Neural cell (in vitro differentiated cells): ENCODE results near the gene RIN3. TPM values are rescaled to one million over a fixed set of nuclear protein-coding genes. Genes with fewer than 3 reads are reported as not detected.

Experiments used
- H2AFZ ChIP-seq: fragments of 200-600, 300-800 bp; sonication (generic), shearing (Covaris generic); 2 replicates; pipeline ENCODE4 v1.6.0; 2014; ENCODE audit warnings: low read depth, mild to moderate bottlenecking, antibody characterized with exemption, low read length, moderate library complexity
- H3F3A ChIP-seq: fragments of 200-600 bp; shearing (Covaris generic); 2 replicates; pipeline ENCODE4 v1.6.1; 2016; ENCODE audit warnings: mild to moderate bottlenecking, moderate library complexity, mixed read lengths, antibody characterized with exemption, low read length; ENCODE audit not compliant: insufficient read depth, poor library complexity, severe bottlenecking
- H3K27ac ChIP-seq: fragments of 200-600, 300-800 bp; sonication (generic), shearing (Covaris generic); 2 replicates; pipeline ENCODE4 v1.5.1; 2014; ENCODE audit warnings: mild to moderate bottlenecking, low read length, moderate library complexity
- H3K27me3 ChIP-seq: fragments of 300-800, 200-600 bp; sonication (generic), shearing (Covaris generic); 2 replicates; pipeline ENCODE4 v1.6.0; 2014; ENCODE audit warnings: mild to moderate bottlenecking, low read depth, low read length, moderate library complexity; ENCODE audit not compliant: insufficient read depth
- H3K36me3 ChIP-seq: fragments of 300-800, 200-600 bp; sonication (generic), shearing (Covaris generic); 2 replicates; pipeline ENCODE4 v1.5.1; 2014; ENCODE audit warnings: mild to moderate bottlenecking, antibody characterized with exemption, low read length, moderate library complexity; ENCODE audit not compliant: insufficient read depth
- H3K4me2 ChIP-seq: fragments of 300-800, 200-600 bp; sonication (generic), shearing (Covaris generic); 2 replicates; pipeline ENCODE4 v1.6.0; 2014; ENCODE audit warnings: mild to moderate bottlenecking, low read length
- H3K4me3 ChIP-seq: fragments of 300-800, 200-600 bp; sonication (generic), shearing (Covaris generic); 2 replicates; pipeline ENCODE4 v1.5.1; 2014; ENCODE audit warnings: mild to moderate bottlenecking, low read length, moderate library complexity
- H3K79me2 ChIP-seq: fragments of 200-600 bp; shearing (Covaris generic); replicated peaks from 2 replicates; pipeline ENCODE4 v1.6.0; 2014; ENCODE audit warnings: mild to moderate bottlenecking, low read length, moderate library complexity; ENCODE audit not compliant: insufficient read depth
- H3K9ac ChIP-seq: fragments of 300-800, 200-600 bp; sonication (generic), shearing (Covaris generic); 2 replicates; pipeline ENCODE4 v1.6.1; 2016; ENCODE audit warnings: mild to moderate bottlenecking, low read length, mixed read lengths
- H3K9me2 ChIP-seq: fragments of 200-600 bp; shearing (Covaris generic); 2 replicates; pipeline ENCODE4 v1.6.1; 2016; ENCODE audit warnings: mild to moderate bottlenecking, low read length, mixed read lengths; ENCODE audit not compliant: insufficient read depth
- H3K9me3 ChIP-seq: fragments of 200-600, 300-800 bp; sonication (generic), shearing (Covaris generic); 2 replicates; pipeline ENCODE4 v1.6.1; 2016; ENCODE audit warnings: mild to moderate bottlenecking, mixed run types, low read length, moderate library complexity, mixed read lengths
- H4K20me1 ChIP-seq: fragments of 200-600 bp; shearing (Covaris generic); 2 replicates; pipeline ENCODE4 v1.6.1; 2016; ENCODE audit warnings: mild to moderate bottlenecking, mixed run types; ENCODE audit not compliant: insufficient read depth
- CTCF ChIP-seq: fragments of 450-650 bp; IDR thresholded peaks from 2 replicates; pipeline ENCODE4 v1.5.1; 2014; ENCODE audit warnings: antibody characterized with exemption, mild to moderate bottlenecking, moderate library complexity; ENCODE audit not compliant: poor library complexity, severe bottlenecking
- EP300 ChIP-seq: fragments of 450-650 bp; conservative IDR thresholded peaks from 2 replicates; pipeline ENCODE4 v1.6.1; 2014; ENCODE audit warnings: antibody characterized with exemption, mild to moderate bottlenecking, moderate library complexity; ENCODE audit not compliant: poor library complexity, severe bottlenecking
- EZH2 ChIP-seq: fragments of 200-600, 300-800 bp; shearing (Covaris generic), sonication (generic); IDR thresholded peaks from 2 replicates; pipeline ENCODE4 v1.6.1; 2014; ENCODE audit warnings: antibody characterized with exemption, low read length, borderline replicate concordance, mild to moderate bottlenecking; ENCODE audit not compliant: insufficient read depth, poor library complexity, severe bottlenecking
- MXI1 ChIP-seq: fragments of 450-650 bp; conservative IDR thresholded peaks from 2 replicates; pipeline ENCODE4 v1.6.1; 2014; ENCODE audit warnings: antibody characterized with exemption, mild to moderate bottlenecking; ENCODE audit not compliant: poor library complexity, severe bottlenecking
- POLR2AphosphoS5 ChIP-seq: IDR thresholded peaks from 2 replicates; pipeline ENCODE4 v1.6.1; 2012
- RAD21 ChIP-seq: fragments of 450-650 bp; conservative IDR thresholded peaks from 2 replicates; pipeline ENCODE4 v1.6.1; 2014; ENCODE audit warnings: antibody characterized with exemption, mild to moderate bottlenecking, moderate library complexity
- REST ChIP-seq: IDR thresholded peaks from 2 replicates; pipeline ENCODE4 v1.6.1; 2012; ENCODE audit warnings: borderline replicate concordance
- SMC3 ChIP-seq: fragments of 450-650 bp; conservative IDR thresholded peaks from 2 replicates; pipeline ENCODE4 v1.6.1; 2014; ENCODE audit warnings: antibody characterized with exemption, mild to moderate bottlenecking, moderate library complexity; ENCODE audit not compliant: poor library complexity
- TAF1 ChIP-seq: IDR thresholded peaks from 2 replicates; pipeline ENCODE4 v1.6.1; 2012; ENCODE audit warnings: low read depth
- polyA plus RNA-seq: library from polyadenylated mRNA; depleted of rRNA; stranded (reverse); fragments of >200 nt; gene quantifications from 2 replicates; pipeline ENCODE4 v1.2.3, GENCODE V29; 2014

The RIN3 gene
- polyA plus RNA-seq, 1 donor from 2014 or later, result not detected

- Histone ChIP-seq H3K79me2 (no peaks in the 10 kb centered on the region), H3K27ac (no peak overlapping the region), H3K9ac (no peak overlapping the region), H3K9me2 (no peaks in the 10 kb centered on the region), H3K4me2 (no peak overlapping the region), H2AFZ (no peak overlapping the region), H4K20me1 (no peaks in the 10 kb centered on the region), H3K27me3 (no peaks in the 10 kb centered on the region), H3F3A (no peaks in the 10 kb centered on the region), H3K4me3 (no peak overlapping the region), H3K9me3 (no peaks in the 10 kb centered on the region), H3K36me3 (no peaks in the 10 kb centered on the region)
- TF ChIP-seq RAD21 (no peak), EP300 (no peak), MXI1 (no peak), POLR2AphosphoS5 (no peak), REST (no peak), CTCF (no peak), TAF1 (no peak), EZH2 (no peak), SMC3 (no peak)
These were observed 62.2 kb downstream of the RIN3 start for GRCh38 chr14:92575748-92576303.

- H3K9ac ChIP-seq, result no peak overlapping the region
- H3K79me2 ChIP-seq, result no peaks in the 10 kb centered on the region
- H2AFZ ChIP-seq, result no peak overlapping the region
- no peak overlapping the region for H3K4me2 ChIP-seq
- no peaks in the 10 kb centered on the region for H3K27me3 ChIP-seq
- H3K4me3 ChIP-seq, result no peak overlapping the region
- H3K9me2 ChIP-seq, result no peaks in the 10 kb centered on the region
- no peaks in the 10 kb centered on the region for H3K36me3 ChIP-seq
- no peaks in the 10 kb centered on the region for H3K9me3 ChIP-seq
- H3F3A ChIP-seq, result no peaks in the 10 kb centered on the region
- TF ChIP-seq TAF1 (no peak), REST (no peak), EZH2 (no peak), EP300 (no peak), POLR2AphosphoS5 (no peak), MXI1 (no peak), SMC3 (no peak), CTCF (no peak), RAD21 (no peak)
- no peak overlapping the region for H3K27ac ChIP-seq
- no peaks in the 10 kb centered on the region for H4K20me1 ChIP-seq
These were observed 63.8 kb downstream of the RIN3 start for GRCh38 chr14:92577321-92577742.
